HG02943 (cell line): ENCODE measurements around the gene ARHGAP26.
A peak's percentile ranks its signal among the peaks of the same experiment; 100 is the strongest.

ENCODE experiments used
- ATAC-seq: cut with Tn5 transposase; IDR thresholded peaks from one replicate; pipeline ENCODE4 v1.9.1; 2021; ENCODE audit warnings: mild to moderate bottlenecking, low read depth, moderate library complexity; ENCODE audit not compliant: unreplicated experiment

Gene ARHGAP26

DNA sequence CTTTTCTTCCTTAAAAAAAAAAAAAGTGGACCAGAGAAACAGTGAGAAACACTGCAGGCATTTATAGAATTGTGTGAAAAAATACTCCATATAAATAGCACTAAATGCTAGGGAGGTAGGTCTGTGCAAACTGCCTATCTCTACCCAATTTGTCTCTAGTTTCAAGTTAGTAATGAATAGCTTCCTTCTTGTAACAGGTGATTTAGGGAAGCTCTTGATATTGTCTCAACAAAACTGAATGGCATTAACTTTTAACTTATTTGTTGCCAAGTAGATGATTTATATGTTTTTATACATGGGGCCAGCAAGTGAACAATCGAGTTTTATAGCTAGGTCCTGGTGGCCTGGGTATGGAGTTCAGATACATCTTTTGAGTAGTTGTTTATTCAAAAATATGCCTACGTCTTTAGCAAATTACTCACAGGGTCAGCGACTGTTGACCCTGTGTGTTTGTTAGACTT is 349.7 kb downstream of the ARHGAP26 start:
- no peak for ATAC-seq

DNA sequence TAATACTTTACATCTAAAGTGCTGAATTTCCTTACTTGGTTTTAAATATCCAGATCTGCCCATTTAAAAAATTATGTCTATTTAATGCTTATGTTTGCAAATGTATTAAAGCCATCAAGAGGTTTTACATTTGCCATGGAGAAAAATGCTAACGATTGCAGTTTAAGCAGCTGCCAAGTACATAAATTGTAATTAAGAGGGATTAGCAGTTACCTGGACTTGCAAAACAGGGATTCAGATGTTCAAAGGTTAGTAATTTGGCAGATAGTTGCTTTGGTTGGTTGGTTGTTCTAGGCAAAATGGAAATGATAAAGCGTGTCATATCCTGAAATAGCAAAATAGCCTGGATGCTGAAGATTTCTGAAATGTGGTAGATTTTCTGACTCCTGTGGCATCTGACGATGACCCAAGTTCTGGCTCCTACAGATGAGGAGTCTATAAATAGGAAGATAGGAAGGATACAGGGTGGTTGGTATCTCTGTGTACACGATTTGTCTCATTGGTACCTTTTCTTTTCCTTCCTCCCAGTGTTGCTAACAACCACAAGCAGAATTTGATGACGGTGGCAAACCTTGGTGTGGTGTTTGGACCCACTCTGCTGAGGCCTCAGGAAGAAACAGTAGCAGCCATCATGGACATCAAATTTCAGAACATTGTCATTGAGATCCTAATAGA is 350.4 kb downstream of the ARHGAP26 start:
- no peak for ATAC-seq

GRCh38 chr5:143121135-143121475 is 350.9 kb downstream of the ARHGAP26 start:
- no peak for ATAC-seq

GRCh38 chr5:143124593-143124992 is 354.4 kb downstream of the ARHGAP26 start:
- no peak for ATAC-seq

DNA sequence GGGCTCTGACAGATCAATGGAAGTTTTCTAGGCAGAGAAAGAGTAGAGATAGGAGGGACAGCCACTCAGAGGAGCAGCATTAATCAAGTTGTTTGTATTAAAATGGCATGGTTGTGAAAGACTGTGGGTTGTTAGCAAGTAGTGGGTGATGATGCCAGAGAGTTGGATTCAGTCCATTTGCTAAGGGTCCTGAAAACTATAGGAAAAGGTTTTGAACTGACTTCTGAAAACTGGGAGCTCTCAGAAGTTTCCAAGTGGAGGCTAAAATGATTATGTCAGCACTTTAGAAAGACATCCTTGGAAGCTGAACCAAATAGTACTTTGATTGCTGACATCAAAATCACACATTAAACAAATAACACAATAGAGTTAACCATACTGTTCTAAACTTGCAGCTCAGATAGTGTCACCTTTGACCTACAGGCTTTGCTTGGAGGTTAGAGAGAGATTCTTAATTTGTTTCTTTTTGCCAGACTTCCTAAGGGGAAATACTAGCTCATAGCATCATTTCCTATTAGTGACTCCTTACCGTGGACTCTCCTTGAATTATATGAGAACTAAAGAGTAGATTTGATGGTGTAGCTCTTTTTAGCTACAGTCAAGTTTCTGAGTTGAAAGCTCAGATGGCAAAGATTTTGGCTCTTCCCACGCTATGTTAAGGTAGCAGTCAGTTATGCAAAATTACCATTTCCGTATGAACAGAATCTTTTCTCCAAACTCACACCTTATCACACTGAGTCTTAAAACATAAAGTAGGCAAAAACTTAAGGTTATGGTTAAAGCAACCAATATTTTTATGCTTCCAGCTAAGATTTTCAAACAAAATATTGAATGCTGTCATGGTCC is 356.2 kb downstream of the ARHGAP26 start:
- no peak for ATAC-seq

- ATAC-seq, result no peak
Observed at GRCh38 chr5:143128412-143129071, 358.4 kb downstream of the ARHGAP26 start.

GRCh38 chr5:143129203-143129602 is 359.0 kb downstream of the ARHGAP26 start:
- ATAC-seq, result no peak

DNA sequence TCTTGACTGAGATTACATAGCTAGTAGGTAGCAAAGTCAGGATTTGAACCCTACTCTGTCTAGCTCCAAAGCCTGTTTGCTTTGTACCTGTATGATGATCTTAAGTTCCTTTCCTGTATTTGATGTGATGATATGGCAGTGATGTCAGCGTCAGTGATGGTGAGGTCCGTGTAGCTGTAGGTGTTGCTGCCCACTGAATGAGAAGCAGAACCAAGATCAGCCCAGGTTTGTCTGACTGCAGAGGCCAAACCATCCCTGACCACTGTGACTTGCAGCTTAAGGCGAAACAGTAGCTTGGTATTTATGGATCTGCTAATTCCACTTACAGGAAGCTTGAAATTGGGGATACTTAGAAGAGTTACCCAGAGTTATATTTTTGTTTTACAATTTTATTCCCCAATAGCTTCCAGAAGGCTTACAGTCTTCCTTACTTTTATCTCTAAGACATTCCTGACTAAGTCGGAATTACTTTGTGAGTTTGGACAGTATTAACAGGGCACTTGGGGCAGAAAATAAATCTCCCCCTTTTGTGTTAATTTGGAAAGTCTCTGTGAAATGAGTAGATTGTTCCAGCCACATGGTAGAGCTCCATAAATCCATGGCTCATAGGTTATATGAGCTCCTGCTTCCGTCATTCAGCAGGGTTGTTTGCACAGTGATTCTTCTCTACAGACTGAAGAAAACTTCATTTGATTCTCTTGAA is 359.9 kb downstream of the ARHGAP26 start:
- ATAC-seq, result no peak

- no peak for ATAC-seq
Observed at GRCh38 chr5:143130613-143131305, 360.6 kb downstream of the ARHGAP26 start.

- peak; percentile 54 for ATAC-seq
Observed at GRCh38 chr5:143131972-143132371, 361.8 kb downstream of the ARHGAP26 start.

- ATAC-seq, result no peak
Observed at GRCh38 chr5:143132739-143133138, 362.6 kb downstream of the ARHGAP26 start.

DNA sequence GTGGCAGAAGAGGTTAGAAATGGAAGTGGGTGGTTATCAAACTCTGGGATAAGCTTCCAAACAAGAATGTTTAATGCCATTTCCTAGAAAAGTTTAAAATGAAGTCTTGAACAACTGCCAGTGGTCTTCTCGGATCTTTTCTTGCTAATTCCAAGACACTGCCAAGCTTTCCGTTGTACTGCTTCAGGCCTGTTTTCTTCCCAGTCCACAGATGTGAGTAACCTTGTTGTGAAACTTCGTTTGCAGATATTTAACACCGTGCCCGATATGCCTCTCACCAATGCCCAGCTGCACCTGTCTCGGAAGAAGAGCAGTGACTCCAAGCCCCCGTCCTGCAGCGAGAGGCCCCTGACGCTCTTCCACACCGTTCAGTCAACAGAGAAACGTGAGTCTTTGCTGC is 363.5 kb downstream of the ARHGAP26 start:
- ATAC-seq, result no peak

DNA sequence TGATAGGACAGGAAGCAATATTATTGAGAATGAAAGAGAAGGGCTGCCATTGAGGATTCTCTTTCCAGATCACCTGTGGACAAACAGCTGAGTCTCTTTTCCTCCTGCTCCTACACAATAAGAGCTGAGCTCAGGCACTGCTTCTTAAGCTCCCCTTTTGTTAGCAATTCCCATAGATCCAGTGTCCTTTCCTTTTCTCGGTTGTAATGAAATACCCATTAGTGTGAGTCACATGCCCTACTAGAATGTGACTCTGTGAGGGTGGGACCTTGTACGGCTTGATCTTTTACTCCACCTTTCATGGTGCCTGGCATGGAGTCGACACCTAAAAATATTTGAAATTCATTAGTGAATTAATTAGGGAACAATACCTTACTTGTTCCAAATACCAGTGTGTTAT is 364.1 kb downstream of the ARHGAP26 start:
- no peak for ATAC-seq

DNA sequence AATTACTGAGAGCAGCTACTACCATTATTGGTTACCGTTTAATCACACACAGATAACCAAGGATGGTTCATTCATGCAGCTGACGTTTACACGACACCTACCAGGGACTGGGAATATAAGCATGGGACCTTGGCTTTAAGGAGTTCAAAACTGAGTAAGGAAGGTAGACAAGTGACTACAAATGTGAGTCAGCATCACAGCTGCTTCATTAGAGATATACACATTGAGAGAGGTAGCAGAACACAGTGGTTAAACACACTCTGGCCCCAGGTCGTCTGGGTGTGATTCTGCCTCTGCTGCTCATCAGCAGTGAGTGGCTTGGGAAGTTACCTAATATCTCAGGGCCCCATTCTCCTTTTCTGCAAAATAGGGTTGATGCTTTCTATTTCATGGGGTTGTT is 364.7 kb downstream of the ARHGAP26 start:
- ATAC-seq, result no peak

GRCh38 chr5:143135832-143136551 is 365.8 kb downstream of the ARHGAP26 start:
- ATAC-seq, result no peak

GRCh38 chr5:143138839-143139238 is 368.7 kb downstream of the ARHGAP26 start:
- no peak for ATAC-seq

DNA sequence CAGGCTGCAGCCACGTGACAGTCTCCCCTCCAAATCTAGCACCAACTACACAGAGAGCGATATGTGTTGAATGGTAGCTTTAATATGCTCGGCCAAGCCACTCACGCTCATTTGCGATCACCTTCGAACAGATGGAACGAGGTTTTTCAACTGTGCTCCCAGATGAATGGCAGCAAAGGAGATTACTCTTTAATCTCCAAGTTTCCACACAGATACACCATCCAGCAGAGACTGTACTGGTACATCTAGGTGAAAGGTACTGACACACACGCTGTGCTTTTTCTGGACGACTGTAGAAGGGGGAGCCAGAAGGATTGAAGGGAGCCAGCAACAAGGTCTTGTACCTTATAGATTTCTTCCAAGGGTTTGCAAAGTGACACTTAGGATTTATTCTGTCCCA is 369.4 kb downstream of the ARHGAP26 start:
- no peak for ATAC-seq

GRCh38 chr5:143140492-143141203 is 370.5 kb downstream of the ARHGAP26 start:
- ATAC-seq, result no peak

GRCh38 chr5:143141652-143142051 is 371.5 kb downstream of the ARHGAP26 start:
- ATAC-seq, result no peak
